B cell (primary cell): ENCODE measurements around the gene MYL5. TPM values are rescaled to one million over a fixed set of nuclear protein-coding genes. Genes with fewer than 3 reads are reported as not detected.
A peak's percentile ranks its signal among the peaks of the same experiment; 100 is the strongest.

Experiments
- ATAC-seq: fragments of 200-7000 bp; cut with Tn5 transposase; one replicate; pipeline ENCODE4 v1.10.0; 2021; ENCODE audit warnings: low read depth, mild to moderate bottlenecking, moderate number of reproducible peaks, moderate library complexity
- CTCF ChIA-PET: fragments of 350-600 bp; sonication (Branson Sonifier 250); formaldehyde crosslinking; loops from one replicate; lab custom pipeline; 2021; ENCODE audit warnings: antibody characterized with exemption, inconsistent platforms; lab: Charles Lee
- POLR2A ChIA-PET: fragments of 350-600 bp; sonication (Branson Sonifier 250); formaldehyde crosslinking; loops from one replicate; lab custom pipeline; 2021; ENCODE audit warnings: antibody characterized with exemption; lab: Charles Lee
- DNase-seq: peaks from one replicate; pipeline ENCODE4 v3.0.0; 2013
- H2AFZ ChIP-seq: 2 replicates; pipeline ENCODE4 v1.6.1; 2012; ENCODE audit warnings: mild to moderate bottlenecking, low read depth, low read length; ENCODE audit not compliant: insufficient read depth, poor library complexity, severe bottlenecking
- H3K27ac ChIP-seq, 2 donors: 1 replicate in 1 of 2; 2 replicates in 1 of 2; pipeline ENCODE4 v1.5.1; 2012 to 2013; ENCODE audit warnings: low read length in 2 of 2, mild to moderate bottlenecking in 2 of 2, moderate library complexity in 1 of 2
- H3K27me3 ChIP-seq, 4 experiments: fragments of 200-600 bp in 1 of 4; sonication (generic) in 1 of 4; replicated peaks in 1 of 4; 1 replicate in 2 of 4; 2 replicates in 2 of 4; pipeline versions ENCODE4 v1.6.1 to v1.7.0; 2013 to 2016; ENCODE audit warnings: low read length in 3 of 4, mild to moderate bottlenecking in 2 of 4, mixed read lengths in 1 of 4, moderate library complexity in 1 of 4; ENCODE audit not compliant: insufficient read depth in 4 of 4, control insufficient read depth in 3 of 4; ENCODE audit errors: control extremely low read depth in 1 of 4
- H3K36me3 ChIP-seq, 2 experiments: replicated peaks in 1 of 2; 1 replicate in 1 of 2; 2 replicates in 1 of 2; pipeline versions ENCODE4 v1.6.1 to v1.7.1; 2013; ENCODE audit warnings: low read length in 1 of 2; ENCODE audit not compliant: insufficient read depth in 2 of 2, control insufficient read depth in 1 of 2; ENCODE audit errors: control extremely low read depth in 1 of 2, extremely low read depth in 1 of 2
- H3K4me1 ChIP-seq, 2 donors: fragments of 200-600 bp in 1 of 2; sonication (generic) in 1 of 2; 1 replicate in 1 of 2; 2 replicates in 1 of 2; pipeline versions ENCODE4 v1.5.1 to v1.6.1; 2013 to 2017; ENCODE audit warnings: low read length in 2 of 2; ENCODE audit not compliant: control insufficient read depth in 2 of 2, insufficient read depth in 2 of 2
- H3K4me2 ChIP-seq: replicated peaks from 2 replicates; pipeline ENCODE3; 2012; ENCODE audit warnings: mild to moderate bottlenecking, low read depth, low read length; ENCODE audit not compliant: poor library complexity, severe bottlenecking
- H3K4me3 ChIP-seq, 5 experiments: fragments of 200-600 bp in 1 of 5; sonication (generic) in 1 of 5; 1 replicate in 3 of 5; 2 replicates in 2 of 5; pipeline versions ENCODE4 v1.5.1 to v1.7.0; 2011 to 2016; ENCODE audit warnings: low read length in 4 of 5, mild to moderate bottlenecking in 4 of 5, low read depth in 2 of 5, control low read depth in 1 of 5, moderate library complexity in 1 of 5; ENCODE audit not compliant: insufficient read depth in 1 of 5; ENCODE audit errors: control extremely low read depth in 1 of 5, extremely low read depth in 1 of 5
- H3K79me2 ChIP-seq: fragments of 200-600 bp; sonication (generic); one replicate; pipeline ENCODE4 v1.6.0; 2016; ENCODE audit warnings: low read length; ENCODE audit not compliant: control insufficient read depth, insufficient read depth
- H3K9ac ChIP-seq: fragments of 200-600 bp; sonication (generic); 2 replicates; pipeline ENCODE4 v1.6.1; 2017; ENCODE audit warnings: mild to moderate bottlenecking, low read length, moderate library complexity
- H3K9me3 ChIP-seq, 3 donors: one replicate each; pipeline versions ENCODE4 v1.6.1 to v1.7.1; 2013; ENCODE audit warnings: low read length in 2 of 3; ENCODE audit not compliant: control insufficient read depth in 2 of 3, insufficient read depth in 1 of 3; ENCODE audit errors: control extremely low read depth in 1 of 3
- H4K20me1 ChIP-seq: 2 replicates; pipeline ENCODE4 v1.6.0; 2012; ENCODE audit warnings: mild to moderate bottlenecking, low read length; ENCODE audit not compliant: insufficient read depth, control insufficient read depth, poor library complexity, severe bottlenecking
- H3K27ac Mint-ChIP-seq: one replicate; pipeline ENCODE4 v1.8.0; 2021; ENCODE audit warnings: mixed read lengths
- H3K27me3 Mint-ChIP-seq: one replicate; pipeline ENCODE4 v1.8.0; 2021; ENCODE audit warnings: mixed read lengths
- H3K4me1 Mint-ChIP-seq: one replicate; pipeline ENCODE4 v1.8.0; 2021; ENCODE audit warnings: mixed read lengths
- H3K4me3 Mint-ChIP-seq: one replicate; pipeline ENCODE4 v1.8.0; 2021; ENCODE audit warnings: mixed read lengths
- H3K9me3 Mint-ChIP-seq: one replicate; pipeline ENCODE4 v1.8.0; 2022; ENCODE audit warnings: mixed read lengths; ENCODE audit not compliant: insufficient read depth
- EZH2 ChIP-seq: IDR thresholded peaks from 2 replicates; pipeline ENCODE4 v1.6.1; 2012; ENCODE audit warnings: borderline replicate concordance, low read depth, mild to moderate bottlenecking, moderate library complexity, low read length; ENCODE audit not compliant: insufficient read depth, poor library complexity, severe bottlenecking
- WGBS: methylation state at CpG from one replicate; pipeline ENCODE4 v1.1.5; 2013; ENCODE audit warnings: missing lambda C conversion rate; ENCODE audit not compliant: insufficient coverage; 5-methylcytosine and 5-hydroxymethylcytosine counted together
- intact Hi-C: fragments of 100-400 bp; cut with micrococcal nuclease; formaldehyde crosslinking; loops from one replicate; pipeline ENCODE4 v1.10.0; 2022
- polyA plus RNA-seq: library from polyadenylated mRNA; depleted of rRNA; stranded (reverse); fragments of >200 nt; gene quantifications from 2 replicates; pipeline ENCODE4 v1.2.3, GENCODE V29; 2012
- total RNA-seq, 2 donors: library from RNA; stranded (reverse); fragments of 120-200 nt in 1 of 2; gene quantifications; 1 replicate in 1 of 2; 2 replicates in 1 of 2; pipeline versions ENCODE4 v1.2.3 to v1.2.4, GENCODE V29; 2013 to 2022
- TF ChIP-seq, protein P1 (sequence below): fragments of 200-600 bp; IDR thresholded peaks from one replicate; pipeline ENCODE4 v1.8.0; 2022; ENCODE audit warnings: antibody characterized with exemption, mild to moderate bottlenecking

Gene MYL5
- total and polyA plus RNA-seq, 2 donors (not counting 1 experiment from before 2014, with no cell fraction given) = 16.9 to 38.3 TPM

GRCh38 chr4:664713-665231, 9.6 kb upstream of the MYL5 start:
- no peak overlapping the region for H3K4me3 ChIP-seq
- Mint-ChIP-seq H3K9me3 (no peaks in the 10 kb centered on the region), H3K4me3 (peak overlapping the region; percentile 85), H3K4me1 (peaks cover 11% of the 10 kb centered on the region), H3K27ac (peak overlapping the region; percentile 84), H3K27me3 (no peaks in the 10 kb centered on the region)
- ATAC-seq = no peak
- H3K9me3 ChIP-seq = peaks cover 0 to 4% (median 0%) of the 10 kb centered on the region in 3 donors
- ChIA-PET POLR2A (interaction anchor here (1.5 kb wide), 1 partner anchor 9 kb away, joined by 11 read pairs; the partner anchor contains the start of genes ATP5ME and MYL5), CTCF (interaction anchor here (1.7 kb wide), 1 partner anchor 9 kb away, joined by 5 read pairs; the partner anchor contains the start of genes ATP5ME and MYL5)
- no peaks in the 10 kb centered on the region for H4K20me1 ChIP-seq
- peaks cover 9% of the 10 kb centered on the region for H3K79me2 ChIP-seq
- no peak overlapping the region for H3K27ac ChIP-seq
- DNase-seq = no peak
- TF ChIP-seq, protein P1, sequence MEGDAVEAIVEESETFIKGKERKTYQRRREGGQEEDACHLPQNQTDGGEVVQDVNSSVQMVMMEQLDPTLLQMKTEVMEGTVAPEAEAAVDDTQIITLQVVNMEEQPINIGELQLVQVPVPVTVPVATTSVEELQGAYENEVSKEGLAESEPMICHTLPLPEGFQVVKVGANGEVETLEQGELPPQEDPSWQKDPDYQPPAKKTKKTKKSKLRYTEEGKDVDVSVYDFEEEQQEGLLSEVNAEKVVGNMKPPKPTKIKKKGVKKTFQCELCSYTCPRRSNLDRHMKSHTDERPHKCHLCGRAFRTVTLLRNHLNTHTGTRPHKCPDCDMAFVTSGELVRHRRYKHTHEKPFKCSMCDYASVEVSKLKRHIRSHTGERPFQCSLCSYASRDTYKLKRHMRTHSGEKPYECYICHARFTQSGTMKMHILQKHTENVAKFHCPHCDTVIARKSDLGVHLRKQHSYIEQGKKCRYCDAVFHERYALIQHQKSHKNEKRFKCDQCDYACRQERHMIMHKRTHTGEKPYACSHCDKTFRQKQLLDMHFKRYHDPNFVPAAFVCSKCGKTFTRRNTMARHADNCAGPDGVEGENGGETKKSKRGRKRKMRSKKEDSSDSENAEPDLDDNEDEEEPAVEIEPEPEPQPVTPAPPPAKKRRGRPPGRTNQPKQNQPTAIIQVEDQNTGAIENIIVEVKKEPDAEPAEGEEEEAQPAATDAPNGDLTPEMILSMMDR = no peak
- no peak for TF ChIP-seq EZH2
- intact Hi-C loops = loop anchor here (5.0 kb wide), 1 partner anchor 327 kb away; the partner anchor contains the start of gene ZNF141
- H3K36me3 ChIP-seq = no peaks in the 10 kb centered on the region
- H3K4me2 ChIP-seq = peak overlapping the region; percentile 99
- H3K27me3 ChIP-seq = no peaks in the 10 kb centered on the region
- peaks cover 9 to 17% of the 10 kb centered on the region in 2 donors for H3K4me1 ChIP-seq
- H2AFZ ChIP-seq = no peak overlapping the region
- no peak overlapping the region for H3K9ac ChIP-seq
- WGBS = 97% methylated on average over 24 of the region's 24 CpGs

DNA sequence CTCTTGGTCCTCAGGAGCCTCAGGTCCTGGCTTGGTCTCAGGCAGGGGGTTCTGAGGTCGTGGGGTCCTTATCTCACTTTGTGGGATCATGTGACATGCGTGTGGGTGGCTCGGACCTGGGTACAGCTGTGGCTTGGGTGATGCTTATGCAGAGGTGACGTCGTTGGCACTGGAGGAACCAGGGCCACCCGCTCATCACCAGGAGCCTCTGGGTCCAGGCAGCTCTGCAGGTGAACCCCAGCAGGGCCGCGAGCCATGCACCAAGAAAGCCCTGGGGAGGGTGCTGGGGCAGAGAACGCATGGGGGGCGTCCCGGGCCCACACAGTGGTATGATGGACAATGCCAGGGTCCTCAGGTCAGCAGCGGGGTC, 9.0 kb upstream of the MYL5 start:
- Mint-ChIP-seq H3K27ac (no peak overlapping the region), H3K9me3 (no peaks in the 10 kb centered on the region), H3K27me3 (no peaks in the 10 kb centered on the region), H3K4me1 (peaks cover 11% of the 10 kb centered on the region), H3K4me3 (peak overlapping the region; percentile 37)
- intact Hi-C loops = no loop called here
- no peak overlapping the region for H3K9ac ChIP-seq
- peaks cover 0 to 2% (median 0%) of the 10 kb centered on the region in 3 donors for H3K9me3 ChIP-seq
- no peaks in the 10 kb centered on the region for H4K20me1 ChIP-seq
- H3K79me2 ChIP-seq = peaks cover 9% of the 10 kb centered on the region
- H3K27ac ChIP-seq = no peak overlapping the region
- H3K4me2 ChIP-seq = peak overlapping the region; percentile 99
- ChIA-PET CTCF (interaction anchor here (1.7 kb wide), 1 partner anchor 9 kb away, joined by 5 read pairs; the partner anchor contains the start of genes ATP5ME and MYL5), POLR2A (no interaction called here)
- no peak overlapping the region for H3K4me3 ChIP-seq
- no peaks in the 10 kb centered on the region for H3K27me3 ChIP-seq
- H2AFZ ChIP-seq = no peak overlapping the region
- DNase-seq = no peak
- H3K4me1 ChIP-seq = peaks cover 9 to 17% of the 10 kb centered on the region in 2 donors
- no peaks in the 10 kb centered on the region for H3K36me3 ChIP-seq
- TF ChIP-seq, protein P1 = no peak
- TF ChIP-seq EZH2 = no peak
- WGBS = 94% methylated on average over 12 of the region's 12 CpGs
- ATAC-seq = no peak
